NCI-H345 treated with DMSO at 0.1 percent for 48 hours (cell line): ENCODE data around the gene FBN1.

Experiments
- DNase-seq: peaks from one replicate; lab custom pipeline; 2025; ENCODE audit not compliant: unreplicated experiment; lab: John Stamatoyannopoulos, UW

FBN1 gene

GRCh38 chr15:48409623-48410022, 235.9 kb downstream of the FBN1 start:
- DNase-seq = no peak

GRCh38 chr15:48408327-48408726, 237.2 kb downstream of the FBN1 start:
- DNase-seq = no peak

- DNase-seq = no peak
These were observed 237.9 kb downstream of the FBN1 start for GRCh38 chr15:48407646-48408045.

GRCh38 chr15:48406911-48407310, 238.6 kb downstream of the FBN1 start:
- no peak for DNase-seq

GRCh38 chr15:48406266-48406891, 239.1 kb downstream of the FBN1 start:
- no peak for DNase-seq

GRCh38 chr15:48402427-48403177, 242.9 kb downstream of the FBN1 start:
- no peak for DNase-seq

GRCh38 chr15:48400086-48400485, 245.4 kb downstream of the FBN1 start:
- no peak for DNase-seq

GRCh38 chr15:48397841-48398240, 247.7 kb downstream of the FBN1 start:
- DNase-seq = no peak

GRCh38 chr15:48396020-48396419, 249.5 kb downstream of the FBN1 start:
- no peak for DNase-seq

GRCh38 chr15:48395521-48396011, 249.9 kb downstream of the FBN1 start:
- no peak for DNase-seq

GRCh38 chr15:48394970-48395369, 250.5 kb downstream of the FBN1 start:
- DNase-seq = no peak

GRCh38 chr15:48393645-48394506, 251.6 kb downstream of the FBN1 start:
- no peak for DNase-seq

GRCh38 chr15:48392356-48392755, 253.2 kb downstream of the FBN1 start:
- DNase-seq = no peak

- no peak for DNase-seq
These were observed 253.6 kb downstream of the FBN1 start for GRCh38 chr15:48391950-48392349.

- no peak for DNase-seq
These were observed 255.8 kb downstream of the FBN1 start for GRCh38 chr15:48389691-48390143.

GRCh38 chr15:48388910-48389309, 256.6 kb downstream of the FBN1 start:
- DNase-seq = no peak

- no peak for DNase-seq
These were observed 257.3 kb downstream of the FBN1 start for GRCh38 chr15:48388016-48388851.

GRCh38 chr15:48385031-48385830, 260.3 kb downstream of the FBN1 start:
- no peak for DNase-seq

GRCh38 chr15:48384616-48385015, 260.9 kb downstream of the FBN1 start:
- DNase-seq = no peak

- DNase-seq = no peak
These were observed 262.5 kb downstream of the FBN1 start for GRCh38 chr15:48383031-48383430.
